Karpas-422 (cell line): Measurements from ENCODE around the gene CTCFL. TPM values are rescaled to one million over a fixed set of nuclear protein-coding genes. Genes with fewer than 3 reads are reported as not detected.

Experiments used
- DNase-seq: peaks from one replicate; pipeline ENCODE4 v3.0.0-alpha.2; 2015
- H2AFZ ChIP-seq: fragments of 200-600 bp; sonication (generic); 2 replicates; pipeline ENCODE4 v1.6.1; 2014; ENCODE audit warnings: antibody characterized with exemption, low read length, mixed read lengths
- H3K27ac ChIP-seq: fragments of 200-600 bp; sonication (generic); 2 replicates; pipeline ENCODE4 v1.5.1; 2014; ENCODE audit warnings: mild to moderate bottlenecking, low read length, moderate library complexity
- H3K27me3 ChIP-seq: fragments of 200-600 bp; sonication (generic); 2 replicates; pipeline ENCODE4 v1.6.1; 2014; ENCODE audit warnings: low read length, mixed read lengths
- H3K36me3 ChIP-seq: fragments of 200-600 bp; sonication (generic); 2 replicates; pipeline ENCODE4 v1.6.1; 2014; ENCODE audit warnings: low read length, mixed read lengths; ENCODE audit not compliant: insufficient read depth
- H3K4me1 ChIP-seq: fragments of 200-600 bp; sonication (generic); 2 replicates; pipeline ENCODE4 v1.6.1; 2014; ENCODE audit warnings: mild to moderate bottlenecking, low read length, mixed read lengths
- H3K4me2 ChIP-seq: fragments of 200-600 bp; sonication (generic); 2 replicates; pipeline ENCODE4 v1.6.1; 2014; ENCODE audit warnings: low read length, low read depth, mild to moderate bottlenecking; ENCODE audit not compliant: poor library complexity, severe bottlenecking
- H3K4me3 ChIP-seq: fragments of 200-600 bp; sonication (generic); 2 replicates; pipeline ENCODE4 v1.5.1; 2014; ENCODE audit warnings: mild to moderate bottlenecking, antibody characterized with exemption, low read length, mixed read lengths
- H3K79me2 ChIP-seq: fragments of 200-600 bp; sonication (generic); 2 replicates; pipeline ENCODE4 v1.6.1; 2014; ENCODE audit warnings: mild to moderate bottlenecking, low read length, mixed read lengths
- H3K9ac ChIP-seq: fragments of 200-600 bp; sonication (generic); 2 replicates; pipeline ENCODE4 v1.6.0; 2014; ENCODE audit warnings: low read length
- H3K9me2 ChIP-seq: fragments of 200-600 bp; sonication (generic), shearing (Covaris generic); replicated peaks from 2 replicates; pipeline ENCODE4 v1.6.0; 2014; ENCODE audit warnings: mild to moderate bottlenecking, low read length, moderate library complexity; ENCODE audit not compliant: insufficient read depth
- H3K9me3 ChIP-seq: fragments of 300-700, 200-600 bp; sonication (generic); 2 replicates; pipeline ENCODE4 v1.6.1; 2014; ENCODE audit warnings: low read length, mixed read lengths
- H4K20me1 ChIP-seq: fragments of 200-600 bp; sonication (generic); 2 replicates; pipeline ENCODE4 v1.6.1; 2014; ENCODE audit warnings: mild to moderate bottlenecking, antibody characterized with exemption, low read length, low read depth; ENCODE audit not compliant: insufficient read depth
- total RNA-seq: library from RNA; depleted of rRNA; stranded (reverse); fragments of >200 nt; shearing (Covaris generic); gene quantifications from 2 replicates; pipeline ENCODE4 v1.2.3, GENCODE V29; 2014; ENCODE audit warnings: low replicate concordance

The CTCFL gene
- total RNA-seq, 1 experiment from 2014 or later = not detected

DNA sequence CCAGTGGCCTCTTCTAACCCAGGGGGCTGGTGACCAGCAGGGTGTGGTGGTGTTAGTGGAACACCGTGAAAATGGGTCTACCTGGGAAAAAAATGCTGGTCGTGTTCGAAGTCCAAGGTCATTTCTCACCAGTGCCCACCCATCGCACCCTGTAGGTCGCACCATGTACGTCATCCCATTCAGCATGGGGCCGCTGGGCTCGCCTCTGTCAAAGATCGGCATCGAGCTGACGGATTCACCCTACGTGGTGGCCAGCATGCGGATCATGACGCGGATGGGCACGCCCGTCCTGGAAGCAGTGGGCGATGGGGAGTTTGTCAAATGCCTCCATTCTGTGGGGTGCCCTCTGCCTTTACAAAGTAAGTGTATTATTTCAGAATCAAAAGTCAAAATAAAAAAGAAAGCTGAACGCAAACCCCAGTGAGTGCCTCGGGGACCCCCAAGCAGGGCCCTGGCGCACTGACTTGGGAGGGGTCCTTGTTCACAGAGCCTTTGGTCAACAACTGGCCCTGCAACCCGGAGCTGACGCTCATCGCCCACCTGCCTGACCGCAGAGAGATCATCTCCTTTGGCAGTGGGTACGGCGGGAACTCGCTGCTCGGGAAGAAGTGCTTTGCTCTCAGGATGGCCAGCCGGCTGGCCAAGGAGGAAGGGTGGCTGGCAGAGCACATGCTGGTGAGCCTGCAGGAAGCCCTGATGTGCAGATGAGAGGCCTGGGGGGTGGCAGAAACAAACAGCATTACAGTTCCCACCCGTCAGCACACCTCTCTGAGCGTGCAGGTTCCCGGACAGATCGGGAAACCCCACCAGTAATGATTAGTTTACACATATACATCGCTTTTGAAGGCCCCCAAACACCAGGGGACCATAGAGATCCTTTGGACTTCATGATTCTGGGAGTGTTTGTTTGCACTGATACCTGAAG, 37.9 kb upstream of the CTCFL start:
- H4K20me1 ChIP-seq = no peaks in the 10 kb centered on the region; the same call in 1 of the 2 replicates
- H3K79me2 ChIP-seq = no peaks in the 10 kb centered on the region
- H3K9me3 ChIP-seq = no peaks in the 10 kb centered on the region
- no peak for DNase-seq
- H3K27me3 ChIP-seq = no peaks in the 10 kb centered on the region
- no peak overlapping the region for H3K4me2 ChIP-seq
- no peak overlapping the region for H3K27ac ChIP-seq
- H2AFZ ChIP-seq = no peak overlapping the region
- no peak overlapping the region for H3K4me3 ChIP-seq
- no peak overlapping the region for H3K9ac ChIP-seq
- no peaks in the 10 kb centered on the region for H3K4me1 ChIP-seq
- H3K36me3 ChIP-seq = no peaks in the 10 kb centered on the region
- no peaks in the 10 kb centered on the region for H3K9me2 ChIP-seq

DNA sequence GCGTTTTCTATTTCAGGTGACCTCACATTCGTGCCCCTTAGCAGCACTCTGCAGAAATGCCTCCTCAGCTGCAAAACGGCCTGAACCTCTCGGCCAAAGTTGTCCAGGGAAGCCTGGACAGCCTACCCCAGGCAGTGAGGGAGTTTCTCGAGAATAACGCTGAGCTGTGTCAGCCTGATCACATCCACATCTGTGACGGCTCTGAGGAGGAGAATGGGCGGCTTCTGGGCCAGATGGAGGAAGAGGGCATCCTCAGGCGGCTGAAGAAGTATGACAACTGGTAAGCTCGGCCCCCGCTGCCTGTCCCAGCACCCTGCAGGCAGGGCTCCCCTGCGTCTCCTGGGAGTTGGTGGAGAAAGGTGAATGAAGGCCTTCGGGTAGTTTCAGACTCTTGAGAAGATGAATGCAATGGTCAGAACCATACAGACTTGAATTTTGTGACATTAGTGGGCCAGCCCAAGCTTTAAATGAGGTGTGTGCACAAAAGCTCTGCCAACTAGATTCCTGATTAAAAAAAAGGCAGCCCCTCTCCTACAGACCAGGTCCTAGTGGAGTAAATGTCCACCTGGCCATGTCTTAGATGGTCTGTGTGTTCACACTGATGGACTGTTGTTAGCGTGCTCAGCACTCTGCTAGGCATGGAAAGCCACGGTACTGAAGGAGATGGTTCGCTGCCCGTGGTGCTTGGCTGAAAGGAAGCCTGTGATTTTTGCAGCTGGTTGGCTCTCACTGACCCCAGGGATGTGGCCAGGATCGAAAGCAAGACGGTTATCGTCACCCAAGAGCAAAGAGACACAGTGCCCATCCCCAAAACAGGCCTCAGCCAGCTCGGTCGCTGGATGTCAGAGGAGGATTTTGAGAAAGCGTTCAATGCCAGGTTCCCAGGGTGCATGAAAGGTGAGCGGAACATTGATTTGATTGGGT, 36.7 kb upstream of the CTCFL start:
- Histone ChIP-seq H3K9me3 (no peaks in the 10 kb centered on the region), H3K9ac (no peak overlapping the region), H3K4me2 (no peak overlapping the region)

DNA sequence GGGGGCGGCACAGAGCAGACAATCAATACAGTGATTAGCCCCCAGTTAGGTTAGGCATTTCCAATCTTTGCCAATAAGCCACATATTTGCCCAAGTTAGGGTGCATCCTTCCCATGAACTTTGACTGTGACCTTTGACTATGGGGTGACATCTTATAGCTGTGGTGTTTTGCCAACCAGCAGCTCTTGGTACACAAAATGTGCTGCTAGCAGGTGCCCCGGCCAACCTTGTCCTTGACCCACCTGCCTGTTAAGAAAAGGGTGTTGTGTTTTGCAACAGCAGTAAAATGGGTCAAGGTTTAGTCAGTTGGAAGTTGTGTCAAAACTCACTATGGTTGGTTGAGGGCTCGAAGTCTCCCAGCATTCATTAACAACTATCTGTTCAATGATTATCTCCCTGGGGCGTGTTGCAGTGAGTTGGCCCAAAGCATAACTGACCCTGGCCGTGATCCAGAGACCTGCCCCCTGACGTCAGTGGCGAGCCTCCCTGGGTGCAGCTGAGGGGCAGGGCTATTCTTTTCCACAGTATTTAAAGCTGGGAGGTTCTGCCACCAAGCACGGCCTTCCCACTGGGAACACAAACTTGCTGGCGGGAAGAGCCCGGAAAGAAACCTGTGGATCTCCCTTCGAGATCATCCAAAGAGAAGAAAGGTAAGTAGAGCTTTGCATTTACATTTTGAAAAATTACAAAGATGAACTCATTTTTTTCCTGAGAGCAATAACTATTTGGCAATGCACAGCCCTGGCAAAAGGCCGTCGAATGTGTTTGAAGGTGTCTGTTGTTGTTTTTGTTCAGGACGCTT, 35.8 kb upstream of the CTCFL start, which contains the start of gene PCK1:
PCK1 (plus strand) TSS at position 557 of the 802 bp plus-strand sequence. CDS start 302 bp downstream, outside the sequence.
- Histone ChIP-seq H3K4me2 (no peak within 1 kb of the TSS), H3K79me2 (no peaks in the 10 kb centered on the region), H3K27ac (no peak within 1 kb of the TSS), H2AFZ (no peak within 1 kb of the TSS), H3K36me3 (no peaks in the 10 kb centered on the region), H3K4me3 (no peak within 1 kb of the TSS), H3K27me3 (no peaks in the 10 kb centered on the region), H3K4me1 (no peaks in the 10 kb centered on the region), H3K9me2 (no peaks in the 10 kb centered on the region), H3K9ac (no peak within 1 kb of the TSS), H4K20me1 (no peaks in the 10 kb centered on the region; the same call in 1 of the 2 replicates), H3K9me3 (no peaks in the 10 kb centered on the region)
- DNase-seq = no peak

More for the DNA sequence above, 36.7 kb upstream of the CTCFL start:
- H4K20me1 ChIP-seq = no peaks in the 10 kb centered on the region; the same call in 1 of the 2 replicates
- H3K27ac ChIP-seq = no peak overlapping the region
- H3K79me2 ChIP-seq = no peaks in the 10 kb centered on the region
- no peaks in the 10 kb centered on the region for H3K27me3 ChIP-seq
- no peak overlapping the region for H2AFZ ChIP-seq
- no peaks in the 10 kb centered on the region for H3K4me1 ChIP-seq
- H3K4me3 ChIP-seq = no peak overlapping the region
- H3K36me3 ChIP-seq = no peaks in the 10 kb centered on the region
- DNase-seq = no peak
- H3K9me2 ChIP-seq = no peaks in the 10 kb centered on the region

DNA sequence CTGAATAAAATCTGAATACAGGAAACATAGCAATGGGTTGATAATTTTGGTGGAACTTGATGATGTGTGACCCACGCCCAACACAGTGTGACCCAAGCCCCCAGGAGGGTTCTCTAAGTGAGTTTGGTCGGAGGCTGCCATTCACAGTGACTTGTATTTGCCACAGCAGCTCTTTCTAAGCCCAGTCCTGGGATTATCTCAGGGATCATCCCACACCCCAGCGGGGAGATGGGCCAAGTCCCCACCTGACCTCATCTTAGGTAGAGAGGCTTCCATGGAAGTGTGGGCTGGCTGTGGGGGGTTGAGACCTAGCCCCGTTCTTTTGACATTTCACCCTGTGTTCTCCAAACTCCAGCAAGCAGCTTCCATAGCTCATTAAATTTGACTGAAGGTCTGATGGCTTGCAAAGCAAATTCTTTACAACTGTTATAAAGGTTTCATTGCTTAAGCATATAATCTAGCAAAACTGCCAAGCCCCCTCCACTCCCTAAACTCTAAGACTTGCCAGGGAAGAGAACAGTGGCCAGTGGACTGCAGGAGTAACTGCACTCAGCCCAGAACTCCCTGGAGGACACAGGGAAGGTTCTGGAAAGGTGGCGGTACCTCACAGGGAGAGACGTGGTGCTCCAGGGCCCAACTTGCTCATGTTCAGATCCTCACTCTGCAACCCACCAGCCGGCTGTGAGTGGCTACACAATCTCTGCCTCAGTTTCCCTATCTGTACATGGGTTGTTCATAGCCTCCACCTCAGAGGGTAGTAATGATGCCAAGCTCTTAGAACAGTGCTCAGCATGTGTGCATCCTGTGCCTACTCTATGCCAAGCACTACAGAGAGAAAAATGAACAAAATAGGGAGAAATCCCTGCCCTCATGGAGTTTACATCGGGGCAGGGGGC, 35.0 kb upstream of the CTCFL start:
- no peaks in the 10 kb centered on the region for H3K4me1 ChIP-seq
- no peaks in the 10 kb centered on the region; the same call in 1 of the 2 replicates for H4K20me1 ChIP-seq
- no peak overlapping the region for H3K9ac ChIP-seq
- no peaks in the 10 kb centered on the region for H3K9me3 ChIP-seq
- H3K4me3 ChIP-seq = no peak overlapping the region
- H3K9me2 ChIP-seq = no peaks in the 10 kb centered on the region
- H3K79me2 ChIP-seq = no peaks in the 10 kb centered on the region
- no peak for DNase-seq
- no peaks in the 10 kb centered on the region for H3K27me3 ChIP-seq
- H3K36me3 ChIP-seq = no peaks in the 10 kb centered on the region
- no peak overlapping the region for H3K4me2 ChIP-seq
- H2AFZ ChIP-seq = no peak overlapping the region
- no peak overlapping the region for H3K27ac ChIP-seq

DNA sequence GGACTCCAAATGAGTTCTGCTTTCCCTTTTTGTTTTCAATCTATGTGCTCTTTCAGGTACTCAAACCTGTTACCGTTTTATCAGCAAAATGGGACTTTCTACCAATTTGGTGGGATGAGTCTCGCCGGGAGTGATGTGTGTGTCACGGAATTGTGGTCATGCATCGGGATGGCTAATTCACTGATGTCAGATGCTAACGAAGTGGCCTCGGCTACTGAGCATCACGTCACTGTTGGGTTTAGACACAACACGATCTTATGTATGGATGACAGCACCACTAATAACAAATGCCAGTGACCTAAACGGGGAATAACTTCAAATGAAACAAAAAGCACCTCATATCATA, 34.3 kb upstream of the CTCFL start:
- no peaks in the 10 kb centered on the region for H3K9me2 ChIP-seq
- H3K9ac ChIP-seq = no peak overlapping the region
- H3K27me3 ChIP-seq = no peaks in the 10 kb centered on the region
- no peak overlapping the region for H3K27ac ChIP-seq
- H3K4me3 ChIP-seq = no peak overlapping the region
- no peaks in the 10 kb centered on the region for H3K36me3 ChIP-seq
- DNase-seq = no peak
- H2AFZ ChIP-seq = no peak overlapping the region
- no peak overlapping the region for H3K4me2 ChIP-seq
- no peaks in the 10 kb centered on the region for H3K79me2 ChIP-seq
- H3K9me3 ChIP-seq = no peaks in the 10 kb centered on the region
- H4K20me1 ChIP-seq = no peaks in the 10 kb centered on the region; the same call in 1 of the 2 replicates
- no peaks in the 10 kb centered on the region for H3K4me1 ChIP-seq

DNA sequence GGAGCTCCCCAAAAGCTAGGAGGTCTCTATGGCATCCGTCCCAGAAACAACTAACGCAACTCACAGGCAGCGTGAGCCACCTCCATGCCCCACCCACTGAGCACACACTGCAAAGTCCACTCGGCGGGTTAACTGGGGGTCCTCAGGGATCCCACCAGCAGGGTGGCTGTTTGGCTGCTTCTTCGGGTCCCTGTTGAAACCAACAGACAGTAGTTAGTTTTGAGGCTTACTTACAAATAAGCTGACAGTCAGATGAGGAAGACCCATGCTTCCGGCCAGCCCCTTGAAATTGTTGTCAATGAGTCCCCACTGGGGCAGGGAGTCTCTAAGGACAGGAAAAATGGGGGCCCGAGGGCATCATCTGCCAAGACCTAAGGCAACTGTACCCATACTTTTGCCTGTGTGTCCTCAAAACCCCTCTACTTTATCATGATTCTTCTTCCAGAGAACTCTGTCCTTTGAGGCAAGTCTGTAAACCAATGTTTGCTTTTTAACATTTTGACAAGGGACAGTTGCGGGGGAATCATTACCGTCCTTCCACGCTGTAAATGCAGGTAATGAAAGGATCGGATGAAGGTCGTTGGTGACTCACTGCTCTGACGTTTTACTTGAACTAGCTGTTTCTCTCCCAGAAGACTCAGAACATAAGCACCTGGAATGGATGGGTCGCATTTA, 33.8 kb upstream of the CTCFL start:
- Histone ChIP-seq H3K9me3 (no peaks in the 10 kb centered on the region), H3K9me2 (no peaks in the 10 kb centered on the region), H3K9ac (no peak overlapping the region), H2AFZ (no peak overlapping the region), H3K4me2 (no peak overlapping the region), H3K27ac (no peak overlapping the region), H3K79me2 (no peaks in the 10 kb centered on the region), H3K4me1 (no peaks in the 10 kb centered on the region), H3K4me3 (no peak overlapping the region), H3K27me3 (no peaks in the 10 kb centered on the region), H4K20me1 (no peaks in the 10 kb centered on the region; the same call in 1 of the 2 replicates), H3K36me3 (no peaks in the 10 kb centered on the region)
- no peak for DNase-seq
